HepG2 (cell line): ENCODE measurements around the gene FAM83E. TPM values are rescaled to one million over a fixed set of nuclear protein-coding genes. Genes with fewer than 3 reads are reported as not detected.

Experiments
- ATAC-seq: fragments of 200-7000 bp; cut with Tn5 transposase; 3 replicates; pipeline ENCODE4 v1.9.1; 2020; ENCODE audit warnings: mild to moderate bottlenecking, moderate library complexity
- BruUV-seq: library from RNA; stranded (reverse); fragments of 400-500 nt; replicated peaks from 2 replicates; lab custom pipeline; 2021; lab: Mats Ljungman, UMichigan
- CTCF ChIA-PET: fragments of 300-600 bp; formaldehyde crosslinking; extraction: SDS; loops from one replicate; lab custom pipeline; 2021; ENCODE audit warnings: low total read pairs, inconsistent platforms, low intra/inter-chr PET ratio; lab: Yijun Ruan, JAX
- POLR2A ChIA-PET: fragments of 350-600 bp; sonication (Branson Sonifier 250); formaldehyde crosslinking; loops from one replicate; lab custom pipeline; 2020; ENCODE audit warnings: antibody characterized with exemption, inconsistent platforms; lab: Yijun Ruan, JAX
- DNase-seq: peaks from one replicate; pipeline ENCODE4 v3.0.0-alpha.2; 2015; ENCODE audit warnings: low spot score
- FAIRE-seq: peaks from 3 replicates; lab custom pipeline; 2011; peaks lifted over from hg19 to GRCh38; lab: Jason Lieb, UNC
- H2AFZ ChIP-seq: one replicate; pipeline ENCODE4 v1.6.1; 2011; ENCODE audit warnings: low read length, inconsistent platforms
- H3K27ac ChIP-seq: fragments of 300-600 bp; 3 replicates; pipeline ENCODE4 v1.8.0; 2011; ENCODE audit warnings: mixed run types, mild to moderate bottlenecking, mixed read lengths, low read length, inconsistent platforms; ENCODE audit not compliant: insufficient read depth; ENCODE audit errors: extremely low read length
- H3K27me3 ChIP-seq, 2 experiments: fragments of 200-600 bp in 1 of 2; 2 replicates in 1 of 2; 3 replicates in 1 of 2; pipeline versions ENCODE4 v1.6.0 to v1.8.0; 2011; ENCODE audit warnings: low read length in 2 of 2, mild to moderate bottlenecking in 2 of 2, moderate library complexity in 2 of 2, inconsistent platforms in 1 of 2; ENCODE audit not compliant: insufficient read depth in 2 of 2, control insufficient read depth in 1 of 2
- H3K36me3 ChIP-seq, 2 experiments: fragments of 200-600 bp in 1 of 2; replicated peaks in 1 of 2; 2 replicates in 1 of 2; 3 replicates in 1 of 2; pipeline versions ENCODE4 v1.5.1 to v1.8.0; 2011; ENCODE audit warnings: low read length in 2 of 2, inconsistent platforms in 1 of 2; ENCODE audit not compliant: insufficient read depth in 2 of 2, control insufficient read depth in 1 of 2
- H3K4me1 ChIP-seq: 2 replicates; pipeline ENCODE4 v1.5.1; 2012; ENCODE audit warnings: low read length, inconsistent platforms; ENCODE audit not compliant: insufficient read depth
- H3K4me2 ChIP-seq: 2 replicates; pipeline ENCODE4 v1.6.0; 2011; ENCODE audit warnings: low read depth, low read length, inconsistent platforms
- H3K4me3 ChIP-seq, 3 experiments: fragments of 200-600 bp in 1 of 3; sonication (generic), shearing (Covaris generic) in 1 of 3; replicated peaks in 1 of 3; 2 replicates each; pipeline ENCODE4 v1.5.1; 2011 to 2016; ENCODE audit warnings: low read length in 3 of 3, inconsistent platforms in 2 of 3, low read depth in 2 of 3, mild to moderate bottlenecking in 2 of 3, control low read depth in 1 of 3, mixed read lengths in 1 of 3; ENCODE audit not compliant: insufficient read depth in 1 of 3
- H3K79me2 ChIP-seq: one replicate; pipeline ENCODE4 v1.6.1; 2011; ENCODE audit warnings: low read length, inconsistent platforms; ENCODE audit not compliant: insufficient read depth
- H3K9ac ChIP-seq: 2 replicates; pipeline ENCODE4 v1.6.0; 2011; ENCODE audit warnings: mild to moderate bottlenecking, low read depth, low read length, inconsistent platforms; ENCODE audit not compliant: insufficient read depth
- H3K9me3 ChIP-seq: 2 replicates; pipeline ENCODE4 v1.5.1; 2012; ENCODE audit warnings: mild to moderate bottlenecking, low read length
- H4K20me1 ChIP-seq: 2 replicates; pipeline ENCODE4 v1.6.0; 2011; ENCODE audit warnings: inconsistent platforms, mild to moderate bottlenecking, low read length, moderate library complexity; ENCODE audit not compliant: insufficient read depth
- ATF6 ChIP-seq: sonication (generic); formaldehyde crosslinking; conservative IDR thresholded peaks from 2 replicates; pipeline ENCODE4 v1.4.0; 2020; ENCODE audit warnings: missing genetic modification reagents
- FOXP4 ChIP-seq: sonication (generic); formaldehyde crosslinking; IDR thresholded peaks from 2 replicates; pipeline ENCODE4 v1.4.0; 2020; ENCODE audit warnings: missing genetic modification reagents
- FUBP1 ChIP-seq: sonication (generic); formaldehyde crosslinking; IDR thresholded peaks from 2 replicates; pipeline ENCODE4 v1.5.1; 2020; ENCODE audit warnings: missing genetic modification reagents, mild to moderate bottlenecking, borderline replicate concordance
- KMT2B ChIP-seq: IDR thresholded peaks from 2 replicates; pipeline ENCODE4 v1.6.1; 2016; ENCODE audit warnings: missing genetic modification reagents, missing compliant biosample characterization
- NCOA1 ChIP-seq: sonication (generic); formaldehyde crosslinking; IDR thresholded peaks from 2 replicates; pipeline ENCODE4 v1.9.0; 2021; ENCODE audit warnings: missing genetic modification reagents
- NFE2L2 ChIP-seq: fragments of 150-350 bp; IDR thresholded peaks from 2 replicates; pipeline ENCODE4 v1.6.1; 2014; ENCODE audit warnings: low read length
- RFX3 ChIP-seq: IDR thresholded peaks from 2 replicates; pipeline ENCODE4 v1.6.1; 2016; ENCODE audit warnings: missing biosample characterization, missing genetic modification reagents
- SMAD1 ChIP-seq: sonication (generic); formaldehyde crosslinking; IDR thresholded peaks from 2 replicates; pipeline ENCODE4 v1.4.0; 2020; ENCODE audit warnings: missing genetic modification reagents, low read depth, mild to moderate bottlenecking, borderline replicate concordance
- ZBTB34 ChIP-seq: sonication (generic); formaldehyde crosslinking; IDR thresholded peaks from 2 replicates; pipeline ENCODE4 v1.8.0; 2022; ENCODE audit warnings: mild to moderate bottlenecking, missing genetic modification reagents
- ZFAT ChIP-seq: sonication (generic); formaldehyde crosslinking; conservative IDR thresholded peaks from 2 replicates; pipeline ENCODE4 v1.8.1; 2023; ENCODE audit warnings: missing genetic modification reagents, inconsistent platforms
- ZMYM3 ChIP-seq: sonication (generic); formaldehyde crosslinking; IDR thresholded peaks from 2 replicates; pipeline ENCODE4 v1.5.1; 2020; ENCODE audit warnings: mild to moderate bottlenecking, missing genetic modification reagents
- ZNF12 ChIP-seq: sonication (generic); formaldehyde crosslinking; IDR thresholded peaks from 2 replicates; pipeline ENCODE4 v1.5.0; 2020; ENCODE audit warnings: missing genetic modification reagents
- ZNF121 ChIP-seq: sonication (generic); formaldehyde crosslinking; IDR thresholded peaks from 2 replicates; pipeline ENCODE4 v1.5.0; 2020; ENCODE audit warnings: mild to moderate bottlenecking, missing genetic modification reagents
- ZNF383 ChIP-seq: sonication (generic); formaldehyde crosslinking; IDR thresholded peaks from 2 replicates; pipeline ENCODE4 v1.4.0; 2020; ENCODE audit warnings: missing genetic modification reagents, mild to moderate bottlenecking, borderline replicate concordance
- ZNF572 ChIP-seq: sonication (generic); formaldehyde crosslinking; IDR thresholded peaks from 2 replicates; pipeline ENCODE4 v1.5.1; 2020; ENCODE audit warnings: mild to moderate bottlenecking, missing genetic modification reagents
- ZNF780A ChIP-seq: sonication (generic); formaldehyde crosslinking; IDR thresholded peaks from 2 replicates; pipeline ENCODE4 v1.8.0; 2022; ENCODE audit warnings: mild to moderate bottlenecking, missing genetic modification reagents, moderate library complexity
- ZNF781 ChIP-seq: sonication (generic); formaldehyde crosslinking; IDR thresholded peaks from 2 replicates; pipeline ENCODE4 v1.5.1; 2020; ENCODE audit warnings: borderline replicate concordance, mild to moderate bottlenecking, missing genetic modification reagents; ENCODE audit errors: not compliant biosample characterization
- ZNF816 ChIP-seq: sonication (generic); formaldehyde crosslinking; IDR thresholded peaks from 2 replicates; pipeline ENCODE4 v1.8.0; 2022; ENCODE audit warnings: missing genetic modification reagents, mild to moderate bottlenecking, borderline replicate concordance
- whole genome bisulfite sequencing: methylation state at CpG from one replicate; pipeline ENCODE4 v1.1.6; 2017; ENCODE audit warnings: low lambda C conversion rate; 5-methylcytosine and 5-hydroxymethylcytosine counted together
- in situ Hi-C: cut with HindIII; loops from 2 replicates; pipeline ENCODE4 v1.10.0; 2017; ENCODE audit warnings: low pct_unique_long_range_greater_than_20kb; ENCODE audit not compliant: extremely low pct_ligation_motif_present
- intact Hi-C: fragments of 100-400 bp; cut with micrococcal nuclease; formaldehyde crosslinking; loops from one replicate; pipeline ENCODE4 v1.10.0; 2022; ENCODE audit not compliant: unreplicated experiment
- polyA plus RNA-seq, 8 experiments: library from polyadenylated mRNA; depleted of rRNA in 3 of 8; stranded (reverse) in 7 of 8; unstranded in 1 of 8; fragments of >200 nt; fragmentation: Illumina TruSeq in 4 of 8; extraction: Trizol in 4 of 8; gene quantifications; 2 replicates each; pipeline versions ENCODE4 v1.2.1 to v1.2.3, GENCODE V29; 2011 to 2016; ENCODE audit warnings: low read depth in 4 of 8, missing spikeins in 1 of 8, mixed read lengths in 1 of 8; ENCODE audit not compliant: insufficient read depth in 1 of 8
- total RNA-seq, 5 experiments: library from RNA; depleted of rRNA; stranded (reverse); fragments of >200 nt; fragmentation: Illumina TruSeq; extraction: Trizol; gene quantifications; 2 replicates each; pipeline ENCODE4 v1.2.3, GENCODE V29; 2016; ENCODE audit warnings: low read depth in 1 of 5

The FAM83E gene
- total and polyA plus RNA-seq, 2 of the 13 experiments (the other 11 are each of a cell fraction or from before 2014, with no cell fraction given): 0.18 to 0.60 TPM

GRCh38 chr19:48650974-48651682, 36.3 kb upstream of the FAM83E start:
- WGBS: 54% methylated on average over 12 of the region's 12 CpGs
- in situ Hi-C loops: no loop called here
- ATAC-seq (no peak), DNase-seq (peak; percentile 48), FAIRE-seq (no peak)
- H3K27me3 ChIP-seq: no peaks in the 10 kb centered on the region
- no peaks in the 10 kb centered on the region for H3K36me3 ChIP-seq
- H2AFZ ChIP-seq: no peak overlapping the region
- ChIA-PET CTCF (no interaction called here), POLR2A (no interaction called here)
- intact Hi-C loops: no loop called here
- H3K4me1 ChIP-seq: peaks cover 16% of the 10 kb centered on the region
- BruUV-seq: no TSS peak
- no peak overlapping the region for H3K27ac ChIP-seq
- H3K79me2 ChIP-seq: no peaks in the 10 kb centered on the region
- no peaks in the 10 kb centered on the region for H4K20me1 ChIP-seq
- H3K4me3 ChIP-seq: no peak overlapping the region
- no peak overlapping the region for H3K4me2 ChIP-seq
- H3K9ac ChIP-seq: no peak overlapping the region
- no peaks in the 10 kb centered on the region for H3K9me3 ChIP-seq
- TF ChIP-seq ZNF781 (CRISPR knock-in tag) (no peak), FOXP4 (CRISPR knock-in tag) (0 out of 2 replicates have a peak, but pooled peaks have one; percentile 9), ATF6 (CRISPR knock-in tag) (no peak), ZNF780A (CRISPR knock-in tag) (no peak), ZBTB34 (CRISPR knock-in tag) (no peak), SMAD1 (CRISPR knock-in tag) (no peak), ZFAT (CRISPR knock-in tag) (no peak), ZNF383 (CRISPR knock-in tag) (no peak), ZNF816 (CRISPR knock-in tag) (no peak), FUBP1 (CRISPR knock-in tag) (no peak), NFE2L2 (no peak), ZNF572 (CRISPR knock-in tag) (no peak), ZNF121 (peak; percentile 61), ZNF12 (CRISPR knock-in tag) (no peak), RFX3 (CRISPR knock-in tag) (no peak), KMT2B (no peak), ZMYM3 (peak; percentile 47; the same call in 1 of the 2 replicates), NCOA1 (CRISPR knock-in tag) (no peak)
